ENCODE measurements around the gene OSBPL10. TPM values are rescaled to one million over a fixed set of nuclear protein-coding genes. Genes with fewer than 3 reads are reported as not detected.
"Not testable (repeated sequence)": the region's sequence is repeated elsewhere in the genome, so short reads cannot be mapped to it uniquely, and the experiment has no call there.

OSBPL10 gene
- total RNA-seq, 1 donor from 2014 or later, result 36.4 TPM

GRCh38 chr3:31695280-31696008 is 285.6 kb downstream of the OSBPL10 start:
- DNase-seq, result no peak

DNA sequence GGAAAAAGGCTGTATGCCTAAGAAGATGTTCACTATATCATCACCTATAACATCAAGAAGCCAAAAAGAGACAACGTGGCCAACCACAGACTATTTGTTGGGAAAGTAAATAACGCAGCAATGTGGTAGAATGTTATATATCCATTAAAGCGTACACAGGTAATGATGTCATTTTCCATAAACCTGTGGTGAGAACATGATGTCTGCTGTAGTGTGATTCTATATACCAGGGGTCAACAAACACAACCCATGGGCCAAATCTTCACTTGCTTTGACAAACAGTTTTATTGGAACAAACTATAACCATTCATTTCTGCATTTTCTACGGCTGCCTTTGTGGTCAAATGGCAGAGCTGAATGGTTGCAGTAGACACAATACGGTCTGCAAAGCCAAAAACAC is 287.7 kb downstream of the OSBPL10 start:
- DNase-seq, result no peak

DNA sequence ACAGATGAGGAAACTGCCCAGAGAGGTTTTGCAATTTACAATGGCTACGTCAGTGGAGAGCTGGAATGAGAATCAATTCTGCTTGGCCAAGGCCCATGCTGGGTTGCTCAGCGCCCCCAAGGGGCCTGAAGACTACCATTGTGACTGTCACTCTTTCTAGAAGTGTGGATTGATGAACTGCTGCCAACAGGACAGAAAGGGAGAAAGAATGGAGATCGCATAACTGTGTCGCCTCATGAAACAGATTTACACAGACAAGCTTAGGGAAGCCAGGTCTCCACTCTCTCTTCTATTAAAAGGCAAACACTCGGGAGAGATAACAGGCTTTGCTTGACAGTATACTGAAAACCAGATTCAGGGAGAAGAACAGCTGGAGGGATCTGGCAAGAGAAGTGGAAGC is 288.3 kb downstream of the OSBPL10 start:
- no peak for DNase-seq

DNA sequence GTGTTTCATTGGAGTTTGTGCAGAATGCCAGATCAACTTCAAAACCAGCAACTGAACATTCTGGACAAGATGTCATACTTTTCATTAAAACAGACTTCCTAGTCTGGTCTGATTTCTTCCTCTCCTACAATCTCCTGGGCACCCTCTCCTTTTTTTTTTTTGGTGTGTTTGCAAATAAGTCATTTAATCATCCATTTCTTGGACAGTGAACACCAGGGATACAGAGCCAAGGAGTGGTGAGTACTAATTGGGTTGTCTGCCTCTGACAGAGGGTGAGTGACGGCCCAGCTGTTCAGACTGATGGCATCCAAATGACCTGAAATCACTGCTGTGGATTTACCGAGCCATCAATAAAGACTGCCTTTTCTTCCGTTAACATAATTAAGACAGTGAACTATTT is 290.3 kb downstream of the OSBPL10 start:
- no peak for DNase-seq

DNA sequence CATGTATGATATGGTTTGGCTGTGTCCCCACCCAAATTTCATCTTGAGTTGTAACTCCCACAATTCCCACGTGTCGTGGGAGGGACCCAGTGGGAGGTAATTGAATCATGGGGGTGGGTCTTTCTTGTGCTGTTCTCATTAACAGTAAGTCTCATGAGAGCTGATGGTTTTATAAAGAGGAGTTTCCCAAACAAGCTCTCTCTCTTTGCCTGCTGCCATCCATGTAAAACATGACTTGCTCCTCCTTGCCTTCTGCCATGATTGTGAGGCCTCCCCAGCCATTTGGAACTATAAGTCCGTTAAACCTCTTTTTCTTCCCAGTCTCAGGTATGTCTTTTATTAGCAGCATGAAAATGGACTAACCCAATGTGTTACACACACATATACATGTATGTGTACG is 291.5 kb downstream of the OSBPL10 start:
- not testable (repeated sequence) for DNase-seq

GRCh38 chr3:31688984-31689383 is 292.1 kb downstream of the OSBPL10 start:
- no peak for DNase-seq

GRCh38 chr3:31687020-31687802 is 293.9 kb downstream of the OSBPL10 start:
- DNase-seq, result no peak

DNA sequence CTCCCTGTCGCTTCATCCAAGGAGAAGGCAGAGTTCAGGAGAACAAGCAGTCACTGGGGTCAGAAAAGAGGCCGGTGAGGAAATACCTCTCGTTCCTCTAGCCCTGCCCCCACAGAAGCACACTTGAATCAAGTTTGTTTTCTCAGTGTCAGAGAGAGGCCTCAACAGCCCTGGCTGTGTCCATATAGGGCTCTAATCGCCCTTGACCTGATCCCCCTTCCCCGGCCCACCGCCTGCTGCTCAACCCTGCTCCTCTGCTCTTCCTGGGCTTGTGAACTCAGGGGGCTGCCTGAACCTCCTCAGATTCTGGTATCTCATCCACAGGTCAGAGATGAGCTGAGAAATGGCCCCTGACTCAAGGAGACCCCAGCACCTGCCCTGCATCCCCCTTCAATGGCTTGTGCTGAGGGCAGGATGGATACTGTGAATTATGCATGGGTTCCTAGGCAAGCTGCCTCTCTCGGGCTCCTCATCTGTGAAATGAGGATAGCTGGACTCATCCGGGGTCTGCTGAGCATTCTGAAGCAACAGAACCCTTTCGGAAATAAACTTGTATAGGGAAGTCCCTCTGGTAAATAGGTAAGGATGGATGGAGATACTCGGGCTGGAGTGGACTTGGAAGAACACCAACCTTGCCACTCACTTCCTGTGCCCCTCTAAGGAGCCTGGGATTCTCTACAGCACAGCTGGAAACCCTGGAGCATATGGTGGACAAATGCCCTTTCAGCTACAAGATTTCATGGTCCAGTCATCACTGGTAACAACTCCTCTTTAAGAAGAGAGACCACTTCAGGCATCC is 300.8 kb downstream of the OSBPL10 start:
- DNase-seq, result no peak

GRCh38 chr3:31676556-31676955 is 304.5 kb downstream of the OSBPL10 start:
- DNase-seq, result no peak

DNA sequence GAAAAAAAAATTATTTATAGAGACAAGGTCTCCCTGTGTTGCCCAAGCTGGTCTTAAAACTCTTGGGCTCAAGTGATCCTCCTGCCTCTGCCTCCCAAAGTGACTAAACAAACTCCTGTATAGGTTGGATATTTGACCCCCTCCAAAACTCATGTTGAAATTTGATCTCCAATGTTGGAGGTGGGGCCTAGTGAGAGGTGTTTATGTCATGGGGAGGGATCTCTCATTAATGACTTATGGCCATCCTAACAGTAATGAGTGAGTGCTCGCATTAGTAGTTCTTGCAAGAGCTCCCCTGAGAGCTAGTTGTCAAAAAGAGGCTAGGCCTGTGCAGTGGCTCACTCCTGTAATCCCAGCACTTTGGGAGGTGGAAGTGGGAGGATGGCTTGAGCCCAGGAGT is 307.1 kb downstream of the OSBPL10 start:
- DNase-seq, result no peak

GRCh38 chr3:31671976-31672375 is 309.1 kb downstream of the OSBPL10 start:
- no peak for DNase-seq

DNA sequence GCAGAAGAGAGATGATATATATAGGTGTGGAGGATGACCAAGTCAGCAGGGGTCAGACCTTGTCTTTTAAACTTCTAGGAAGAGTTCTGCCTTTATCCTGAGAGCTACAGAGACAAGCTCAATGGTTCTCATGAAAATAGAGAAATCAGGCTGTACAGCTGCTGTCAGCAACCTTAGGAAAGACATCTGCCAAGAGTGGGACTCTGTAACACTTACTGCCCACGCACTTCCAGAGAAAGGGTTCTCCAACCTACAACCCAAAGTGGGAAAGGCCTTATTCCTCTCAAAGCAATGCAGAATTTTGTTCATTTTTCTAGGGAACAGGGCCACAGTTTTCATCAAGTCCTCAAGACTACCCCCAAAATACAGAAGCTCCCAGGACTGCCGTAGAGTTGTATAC is 309.6 kb downstream of the OSBPL10 start:
- no peak for DNase-seq

DNA sequence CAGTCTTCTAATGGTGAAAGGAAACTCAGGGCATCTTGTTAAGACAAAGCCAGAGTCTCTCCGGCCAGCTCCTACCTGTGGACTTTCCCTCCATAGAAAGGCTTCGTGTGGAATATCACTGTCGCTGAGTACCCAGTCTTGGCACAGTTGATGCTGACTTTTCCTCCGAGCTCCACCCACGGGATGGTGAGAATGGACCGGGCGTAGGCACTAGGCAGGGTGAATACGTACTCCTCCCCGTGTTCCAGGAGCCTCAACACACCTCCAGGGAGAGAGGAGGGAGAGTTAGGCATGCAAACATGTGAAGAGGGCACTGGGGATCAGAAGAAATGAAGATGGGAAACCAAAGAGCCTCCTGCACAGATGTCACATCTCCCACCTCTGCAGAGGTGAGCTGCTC is 310.3 kb downstream of the OSBPL10 start:
- no peak for DNase-seq

GRCh38 chr3:31670136-31670535 is 310.9 kb downstream of the OSBPL10 start:
- peak; percentile 64 for DNase-seq

- no peak for DNase-seq
Observed at GRCh38 chr3:31668242-31668641, 312.8 kb downstream of the OSBPL10 start.

- no peak for DNase-seq
Observed at GRCh38 chr3:31667582-31667981, 313.5 kb downstream of the OSBPL10 start.

- no peak for DNase-seq
Observed at GRCh38 chr3:31664031-31664430, 317.0 kb downstream of the OSBPL10 start.

DNA sequence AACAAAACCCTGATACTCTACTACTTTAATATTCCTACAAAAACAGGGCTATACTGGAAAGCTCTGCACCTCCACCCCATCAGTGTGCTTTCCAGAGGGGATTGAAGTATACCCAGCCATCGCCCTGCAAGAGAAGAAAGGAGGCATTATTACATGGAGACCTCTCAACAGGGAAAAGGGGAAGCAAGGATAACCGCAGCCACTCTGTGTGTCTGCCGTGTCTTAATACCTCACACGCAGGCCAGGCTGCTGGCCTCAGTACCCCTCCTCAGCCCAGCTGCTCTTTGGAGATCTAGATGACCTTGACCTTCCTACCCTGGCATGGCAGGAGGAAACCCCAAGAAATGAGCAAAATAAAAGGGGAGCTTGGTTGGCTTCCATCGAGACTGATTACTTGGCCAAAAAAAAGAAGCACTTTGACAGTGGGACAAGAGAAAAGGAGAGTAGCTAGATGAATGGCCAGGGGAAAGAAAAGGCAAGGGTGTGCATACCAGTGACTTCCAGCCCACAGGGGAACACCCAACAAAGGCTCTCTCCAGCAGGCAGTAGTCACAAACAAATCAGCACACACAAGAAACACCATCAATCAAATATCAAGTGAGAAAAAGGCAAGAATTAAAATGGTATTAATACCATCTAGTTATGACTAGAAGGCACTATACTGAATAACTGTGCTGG is 318.9 kb downstream of the OSBPL10 start:
- DNase-seq, result no peak

GRCh38 chr3:31661286-31661685 is 319.8 kb downstream of the OSBPL10 start:
- no peak for DNase-seq

- DNase-seq, result no peak
Observed at GRCh38 chr3:31659246-31659645, 321.8 kb downstream of the OSBPL10 start.

- DNase-seq, result no peak
Observed at GRCh38 chr3:31654998-31655397, 326.1 kb downstream of the OSBPL10 start.

DNA sequence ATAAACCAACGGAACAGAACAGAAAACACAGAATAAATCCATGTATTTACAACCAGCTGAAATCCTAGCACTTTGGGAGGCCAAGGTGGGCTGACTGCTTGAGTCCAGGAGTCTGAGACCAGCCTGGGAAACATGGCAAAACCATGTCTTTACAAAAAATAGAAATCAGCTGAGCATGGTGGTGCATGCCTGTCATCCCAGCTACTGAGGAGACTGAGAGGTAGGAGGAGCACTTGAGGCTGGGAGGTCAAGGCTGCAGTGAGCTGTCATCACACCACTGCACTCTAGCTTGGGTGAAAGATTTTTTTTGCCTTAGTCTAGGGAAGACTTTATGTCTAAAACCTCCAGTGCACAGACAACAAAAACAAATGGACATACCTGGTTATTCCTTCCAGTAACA is 327.6 kb downstream of the OSBPL10 start:
- no peak for DNase-seq

DNA sequence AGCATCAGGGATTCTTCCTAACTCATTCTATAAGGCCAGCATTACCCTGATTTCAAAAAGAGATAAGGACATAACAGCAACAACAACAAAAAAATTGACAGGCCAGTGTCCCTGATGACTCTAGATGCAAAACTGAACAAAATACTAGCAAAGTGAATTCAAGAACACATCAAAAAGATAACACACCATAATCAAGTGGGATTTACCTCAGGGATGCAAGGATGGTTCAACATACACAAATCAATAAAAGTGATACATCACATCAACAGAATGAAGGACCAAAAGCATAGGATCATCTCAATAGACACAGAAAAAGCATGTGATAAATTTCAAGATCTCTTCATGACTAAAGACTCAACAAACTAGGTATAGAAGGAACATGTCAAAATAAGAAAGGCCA is 328.8 kb downstream of the OSBPL10 start:
- no peak for DNase-seq

All from dermis blood vessel endothelial cell (primary cell).